GM18867 (cell line): ENCODE results near the gene OPN3.

Source experiments
- ATAC-seq: cut with Tn5 transposase; IDR thresholded peaks from one replicate; pipeline ENCODE4 v1.9.1; 2021; ENCODE audit warnings: mild to moderate bottlenecking, moderate library complexity; ENCODE audit not compliant: unreplicated experiment

Gene OPN3

GRCh38 chr1:241646201-241646600, 6.0 kb upstream of the OPN3 start:
- no peak for ATAC-seq

DNA sequence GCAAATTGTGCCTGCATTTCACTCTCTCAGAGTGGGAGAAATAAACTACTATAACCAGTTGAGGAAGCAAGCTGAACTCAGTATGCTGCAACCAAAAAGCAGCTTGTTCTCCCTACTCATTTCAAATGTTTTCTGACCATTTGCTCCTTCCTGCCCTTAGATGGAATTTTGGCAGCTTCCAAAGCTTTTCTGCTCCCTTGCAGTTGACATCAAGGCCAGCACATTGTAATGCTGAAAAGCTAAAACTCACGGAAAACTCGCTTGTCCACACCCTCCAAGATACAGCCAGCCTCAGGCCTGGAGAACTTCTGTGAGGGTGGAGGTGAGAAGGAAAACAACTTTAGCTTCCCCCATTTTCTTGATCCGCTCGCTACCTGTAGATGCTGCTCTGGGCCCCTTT, 5.0 kb upstream of the OPN3 start:
- no peak for ATAC-seq

DNA sequence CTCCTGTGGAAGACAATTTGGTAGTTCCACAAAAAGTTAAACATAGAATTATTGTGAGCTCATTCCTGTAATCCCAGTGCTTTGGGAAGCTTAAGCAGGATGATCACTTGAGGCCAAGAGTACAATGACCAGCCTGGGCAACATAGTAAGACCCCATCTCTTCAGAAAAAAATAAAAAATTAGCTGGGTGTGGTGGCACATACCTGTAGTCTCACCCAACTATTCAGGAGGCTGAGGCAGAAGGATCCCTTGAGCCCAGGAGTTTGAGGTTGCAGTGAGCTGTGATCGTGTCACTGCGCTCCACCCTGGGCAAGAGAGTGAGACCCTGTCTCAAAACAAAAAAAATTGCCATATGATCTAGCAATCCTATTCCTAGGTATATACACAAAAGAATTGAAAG, 4.1 kb upstream of the OPN3 start:
- ATAC-seq = no peak

- no peak for ATAC-seq
Observed at GRCh38 chr1:241642593-241642944, 2.4 kb upstream of the OPN3 start.

- no peak for ATAC-seq
Observed at GRCh38 chr1:241641773-241642592, 1.8 kb upstream of the OPN3 start.

- ATAC-seq = no peak
Observed at GRCh38 chr1:241640867-241641622, 876 bp upstream of the OPN3 start.

DNA sequence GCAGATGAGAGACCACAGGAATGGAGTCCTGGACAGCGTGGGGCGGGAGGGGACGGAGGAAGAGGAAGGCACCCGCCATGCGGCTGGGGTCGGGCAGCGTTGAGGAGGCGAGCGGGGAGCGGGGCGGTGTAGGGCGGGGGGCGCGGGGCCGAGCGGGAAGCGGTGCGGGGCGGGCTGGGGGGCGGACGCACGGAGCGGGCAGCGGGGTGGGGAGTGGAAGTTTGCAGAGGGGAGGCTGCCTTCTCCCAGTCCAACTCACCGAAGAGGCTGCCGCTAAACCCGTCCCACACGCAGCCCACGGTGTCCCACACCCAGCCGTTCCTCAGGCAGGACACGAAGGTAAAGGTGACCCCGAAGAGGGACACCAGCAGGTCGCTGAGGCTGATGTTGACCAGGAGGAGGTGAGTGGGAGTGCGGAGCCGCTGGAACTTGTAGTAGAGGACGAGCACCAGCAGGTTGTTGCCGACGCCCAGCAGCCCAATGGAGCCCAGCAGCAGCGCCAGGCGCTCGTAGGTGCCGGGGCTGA, 483 bp downstream of the OPN3 start:
- ATAC-seq = peak; percentile 51

- ATAC-seq = peak; percentile 0
Observed at GRCh38 chr1:241638909-241639622, 1.1 kb downstream of the OPN3 start.

- no peak for ATAC-seq
Observed at GRCh38 chr1:241638099-241638682, 2.0 kb downstream of the OPN3 start.

DNA sequence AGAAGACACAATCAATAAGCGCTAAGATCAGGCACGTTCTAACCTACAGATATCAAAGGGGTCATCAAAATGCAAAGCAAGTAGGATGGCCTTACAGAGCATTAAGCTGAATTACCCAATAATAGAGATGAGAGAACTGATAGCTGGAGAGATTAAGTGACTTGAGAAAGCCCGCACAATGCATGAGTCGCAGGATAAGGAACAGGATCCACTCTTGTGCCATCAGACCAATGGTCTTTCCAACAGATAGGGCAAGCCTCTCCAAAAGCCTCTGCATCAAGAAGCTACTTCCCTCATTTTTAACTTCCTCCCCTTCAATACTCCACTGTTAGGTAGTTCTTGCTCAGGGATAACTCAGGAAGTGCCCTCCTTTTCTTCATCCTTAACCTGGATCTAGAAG, 2.6 kb downstream of the OPN3 start:
- no peak for ATAC-seq

GRCh38 chr1:241637046-241637590, 3.1 kb downstream of the OPN3 start:
- ATAC-seq = no peak

DNA sequence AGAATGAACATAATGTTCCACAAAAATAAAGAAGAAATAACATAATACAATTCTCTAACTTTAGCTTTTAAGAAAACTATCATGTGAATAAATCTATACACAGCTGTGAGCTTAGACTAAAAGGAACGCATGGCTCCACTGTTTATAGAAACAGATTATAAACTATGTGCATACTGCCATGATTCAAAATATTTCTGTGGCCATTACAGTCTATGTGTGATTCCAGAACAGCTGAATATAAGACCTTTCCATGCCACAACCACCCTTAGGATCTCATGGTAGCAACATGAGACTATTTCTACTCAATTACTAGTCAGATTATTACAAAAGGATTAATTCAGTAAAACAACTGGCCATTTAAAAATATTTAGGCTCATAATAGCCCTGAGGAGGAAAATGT, 3.9 kb downstream of the OPN3 start:
- no peak for ATAC-seq

DNA sequence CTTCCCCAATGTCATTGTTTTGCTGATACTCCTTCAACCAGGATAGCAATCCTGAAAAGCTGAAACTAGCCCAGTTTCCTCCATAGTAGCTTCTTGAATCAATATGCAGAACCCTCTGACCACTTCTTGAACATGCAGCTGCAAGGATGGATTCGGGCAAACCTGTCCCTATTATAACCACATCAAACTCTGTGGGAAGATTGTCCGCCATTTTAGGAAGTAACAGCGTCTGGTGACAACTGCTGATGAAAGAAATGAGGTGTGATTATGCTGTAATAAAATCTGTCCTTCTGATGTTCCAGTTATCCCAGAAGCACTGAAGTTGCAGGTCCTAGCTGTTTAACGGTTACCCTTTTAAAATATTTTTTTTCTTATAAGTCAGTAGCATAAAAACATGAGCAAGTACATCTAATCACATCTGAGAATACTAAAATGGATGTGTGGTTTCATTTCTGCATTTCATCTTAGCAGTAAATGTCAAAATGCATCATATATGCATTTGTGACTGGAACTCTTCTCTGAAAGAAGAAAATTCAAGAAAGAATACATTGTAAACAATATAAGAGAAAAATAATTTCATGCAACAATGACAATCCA, 4.5 kb downstream of the OPN3 start:
- no peak for ATAC-seq

DNA sequence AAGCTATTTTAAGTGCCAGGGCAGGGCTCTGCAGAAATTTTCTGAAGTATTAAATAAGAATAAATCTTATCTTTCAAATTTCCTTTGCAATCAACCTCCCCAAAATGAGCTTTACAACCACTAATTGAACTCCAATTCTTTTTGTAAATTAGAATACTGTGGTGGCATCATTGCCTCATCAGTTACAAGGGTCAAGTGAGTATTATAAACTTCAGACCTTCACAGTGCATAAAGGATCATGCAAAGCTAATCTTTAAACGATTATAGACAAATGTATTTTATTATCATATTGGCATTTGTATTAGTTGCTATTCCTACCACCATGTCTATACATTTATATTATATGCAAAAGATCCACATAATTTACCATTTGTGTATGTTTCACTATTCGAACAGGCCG, 7.2 kb downstream of the OPN3 start:
- no peak for ATAC-seq

DNA sequence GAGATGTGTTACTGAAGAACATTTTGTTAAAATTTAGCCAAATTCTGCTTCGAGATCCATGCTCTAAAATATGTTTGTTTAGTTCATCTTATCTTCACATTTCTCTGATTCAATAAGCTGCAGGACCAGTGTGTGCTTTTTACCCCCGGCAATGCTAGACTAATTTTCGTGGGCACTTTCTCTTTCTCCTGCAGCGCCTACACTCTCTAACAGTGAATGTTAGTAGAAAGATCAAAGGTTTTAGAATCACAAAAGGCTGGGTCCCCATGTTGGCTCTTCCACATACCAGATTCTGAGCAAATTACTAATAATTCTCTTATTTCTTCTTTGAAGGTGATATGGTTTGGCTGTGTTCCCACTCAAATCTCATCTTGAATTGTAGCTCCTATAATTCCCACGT, 8.5 kb downstream of the OPN3 start:
- ATAC-seq = no peak

DNA sequence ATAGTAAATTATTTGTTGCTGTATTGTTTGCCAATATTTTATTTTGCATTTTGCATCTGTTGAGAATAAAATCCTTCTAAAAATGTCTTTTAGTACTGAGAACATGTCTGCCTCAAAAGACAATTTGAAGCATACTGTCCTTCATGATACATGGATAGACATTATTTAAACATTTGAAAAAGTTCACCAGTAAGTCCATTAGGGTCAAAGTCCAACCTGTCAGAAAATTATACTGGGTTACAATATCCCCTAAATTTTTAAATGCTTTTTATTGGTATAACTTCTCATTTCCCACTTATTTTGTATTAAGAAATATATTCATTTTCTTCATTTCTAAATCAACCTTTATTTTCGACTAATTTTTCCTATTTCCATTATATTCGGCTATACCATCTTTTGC, 9.3 kb downstream of the OPN3 start:
- ATAC-seq = no peak

GRCh38 chr1:241630476-241630875, 9.7 kb downstream of the OPN3 start:
- no peak for ATAC-seq

GRCh38 chr1:241630005-241630404, 10.2 kb downstream of the OPN3 start:
- ATAC-seq = no peak

DNA sequence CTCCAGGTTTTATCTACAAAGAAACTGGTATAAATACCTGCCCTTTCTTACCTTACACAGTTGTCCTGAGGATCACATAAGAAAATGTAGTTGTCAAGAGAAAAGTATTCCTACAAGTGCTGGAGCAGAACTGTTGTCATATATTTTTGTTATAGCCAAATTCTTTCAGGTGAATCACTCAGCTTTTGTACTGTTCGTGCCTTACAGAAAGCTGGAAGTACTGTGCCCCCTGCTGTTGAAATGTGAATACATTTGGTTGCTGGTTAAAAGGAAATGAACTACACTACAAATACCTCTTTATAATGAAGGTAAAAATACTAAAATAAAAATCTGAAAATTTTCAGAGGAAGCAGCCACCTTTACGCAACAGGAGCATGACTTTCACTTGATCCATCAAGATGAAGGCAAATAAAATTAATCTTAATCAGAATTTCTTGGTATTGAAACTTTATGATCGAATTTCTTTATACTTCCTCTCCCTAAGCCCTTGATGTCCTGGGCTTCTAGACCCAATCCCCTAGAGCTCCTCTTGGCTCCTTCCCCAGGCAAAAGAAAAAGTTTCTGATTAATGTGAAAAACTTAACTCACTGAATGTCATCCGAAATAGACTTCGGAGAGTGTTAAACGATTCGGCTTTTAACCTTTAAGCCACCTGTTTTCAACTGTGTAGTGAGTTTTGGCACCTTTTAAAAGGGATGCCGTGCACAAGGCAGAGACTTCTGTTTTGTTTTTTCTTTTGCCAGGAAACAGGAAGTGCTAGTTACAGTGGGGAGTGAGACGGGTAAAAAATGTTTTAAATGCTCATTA, 12.5 kb downstream of the OPN3 start:
- peak; percentile 82 for ATAC-seq

GRCh38 chr1:241624935-241625334, 15.2 kb downstream of the OPN3 start:
- no peak for ATAC-seq
